Lower leg skin (tissue), 4 donors: ENCODE measurements around the gene SLC27A6. TPM values are rescaled to one million over a fixed set of nuclear protein-coding genes. Genes with fewer than 3 reads are reported as not detected.

Experiments
- DNase-seq, 2 donors: peaks; one replicate each; pipeline ENCODE4 v3.0.0-alpha.2; 2019; ENCODE audit warnings: low spot score in 2 of 2
- H3K4me3 ChIP-seq: fragments of 200-600 bp; sonication (generic); 2 replicates; pipeline ENCODE4 v1.5.1; 2017; ENCODE audit warnings: mild to moderate bottlenecking, low read depth; ENCODE audit not compliant: poor library complexity, severe bottlenecking
- POLR2A ChIP-seq, 2 donors: fragments of 450-650 bp; IDR thresholded peaks; one replicate each; pipeline ENCODE4 v1.6.1; 2016 to 2017; ENCODE audit warnings: antibody characterized with exemption in 2 of 2, mild to moderate bottlenecking in 1 of 2, moderate library complexity in 1 of 2
- WGBS, 2 donors: methylation state at CpG; one replicate each; pipeline ENCODE4 v1.1.5; 2018; 5-methylcytosine and 5-hydroxymethylcytosine counted together
- intact Hi-C: fragments of 100-400 bp; cut with DNase I; formaldehyde crosslinking; loops from one replicate; pipeline ENCODE4 v1.15.0; 2023; ENCODE audit warnings: low total_unique reads
- total RNA-seq, 4 donors: library from RNA; depleted of rRNA; stranded (reverse); fragments of >200 nt; gene quantifications; one replicate each; pipeline ENCODE4 v1.1.0, GENCODE V29; 2016
- TF ChIP-seq, protein P1 (sequence below), 3 donors: fragments of 450-650 bp; IDR thresholded peaks; one replicate each; pipeline ENCODE4 v1.5.1; 2016; ENCODE audit warnings: antibody characterized with exemption in 3 of 3, mild to moderate bottlenecking in 3 of 3, moderate library complexity in 2 of 3

The SLC27A6 gene
- total RNA-seq, 4 donors from 2014 or later = 0.38 to 2.5 (median 0.65) TPM

DNA sequence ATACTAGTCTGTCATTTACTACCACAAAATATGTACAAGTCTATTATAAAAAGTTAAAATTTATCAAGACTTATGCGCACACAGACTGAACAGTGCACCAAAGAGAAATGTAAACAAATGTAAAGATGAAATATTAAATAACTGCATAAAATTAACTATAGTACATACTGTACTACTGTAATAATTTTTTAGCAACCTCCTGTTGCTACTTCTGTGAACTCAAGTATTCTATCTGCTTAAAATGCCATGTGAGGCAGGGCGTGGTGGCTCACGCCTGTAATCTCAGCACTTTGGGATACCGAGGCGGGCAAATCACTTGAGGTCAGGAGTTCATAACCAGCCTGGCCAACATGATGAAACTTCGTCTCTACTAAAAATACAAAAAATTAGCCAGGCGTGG lies 115.5 kb downstream of the SLC27A6 start:
- TF ChIP-seq, protein P1, sequence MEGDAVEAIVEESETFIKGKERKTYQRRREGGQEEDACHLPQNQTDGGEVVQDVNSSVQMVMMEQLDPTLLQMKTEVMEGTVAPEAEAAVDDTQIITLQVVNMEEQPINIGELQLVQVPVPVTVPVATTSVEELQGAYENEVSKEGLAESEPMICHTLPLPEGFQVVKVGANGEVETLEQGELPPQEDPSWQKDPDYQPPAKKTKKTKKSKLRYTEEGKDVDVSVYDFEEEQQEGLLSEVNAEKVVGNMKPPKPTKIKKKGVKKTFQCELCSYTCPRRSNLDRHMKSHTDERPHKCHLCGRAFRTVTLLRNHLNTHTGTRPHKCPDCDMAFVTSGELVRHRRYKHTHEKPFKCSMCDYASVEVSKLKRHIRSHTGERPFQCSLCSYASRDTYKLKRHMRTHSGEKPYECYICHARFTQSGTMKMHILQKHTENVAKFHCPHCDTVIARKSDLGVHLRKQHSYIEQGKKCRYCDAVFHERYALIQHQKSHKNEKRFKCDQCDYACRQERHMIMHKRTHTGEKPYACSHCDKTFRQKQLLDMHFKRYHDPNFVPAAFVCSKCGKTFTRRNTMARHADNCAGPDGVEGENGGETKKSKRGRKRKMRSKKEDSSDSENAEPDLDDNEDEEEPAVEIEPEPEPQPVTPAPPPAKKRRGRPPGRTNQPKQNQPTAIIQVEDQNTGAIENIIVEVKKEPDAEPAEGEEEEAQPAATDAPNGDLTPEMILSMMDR (IDR thresholded peaks at IDR 0.05) = no peak
- no peak for TF ChIP-seq POLR2A (IDR thresholded peaks at IDR 0.05)
- DNase-seq = no peak
- H3K4me3 ChIP-seq = no peak overlapping the region
- 85 to 89% methylated on average over 7 of the region's 7 CpGs for WGBS, 2 donors
- intact Hi-C loops = no loop called here

DNA sequence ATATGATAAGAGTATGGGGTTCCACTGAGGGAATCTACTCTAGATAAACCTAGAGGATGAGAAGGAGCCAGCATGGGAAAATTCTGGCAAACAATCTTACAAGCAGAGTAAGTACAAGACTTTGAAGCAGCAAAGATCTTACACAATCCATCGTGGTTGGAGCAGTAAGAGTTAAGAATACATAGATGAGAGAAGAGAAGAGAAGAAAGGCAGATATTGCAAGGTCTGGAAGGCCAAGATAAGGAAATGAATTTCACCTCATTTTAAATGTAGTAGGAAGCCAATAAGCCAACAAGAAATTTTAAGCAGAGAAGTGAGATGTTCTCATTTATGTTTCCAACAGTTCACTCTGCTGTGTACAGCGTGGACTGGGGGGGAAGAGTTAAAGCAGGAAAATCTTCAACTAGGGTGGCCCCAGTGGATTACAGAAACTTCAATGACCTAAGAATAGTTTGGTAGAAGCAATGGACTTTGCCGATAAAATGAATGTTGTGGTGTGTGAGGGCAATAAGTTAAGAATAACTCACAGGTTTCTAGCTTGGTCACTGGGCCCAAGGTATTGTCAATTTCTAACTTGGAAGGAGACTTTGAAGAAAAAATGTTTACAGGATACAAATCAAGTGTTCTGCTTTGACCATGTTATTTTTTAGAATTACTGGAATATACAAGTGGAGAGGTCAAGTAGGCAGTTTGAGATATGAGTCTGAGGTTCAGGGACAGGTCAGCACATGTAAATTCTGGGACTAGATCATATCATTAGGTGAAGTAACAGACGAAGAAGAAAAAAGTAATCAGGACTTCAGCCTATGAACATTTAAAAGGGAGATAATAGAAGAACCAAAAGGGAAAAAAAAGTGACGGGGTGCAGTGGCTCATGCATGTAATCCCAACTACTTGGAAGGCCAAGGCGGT lies 117.2 kb downstream of the SLC27A6 start:
- 85% methylated on average over 6 of the region's 6 CpGs for WGBS, 2 donors
- intact Hi-C loops = no loop called here
- no peak overlapping the region for H3K4me3 ChIP-seq
- DNase-seq = no peak
- TF ChIP-seq, protein P1 (IDR thresholded peaks at IDR 0.05) = no peak

Other genes with a start within 250 kb of the SLC27A6 start
- gene ISOC1, start 129.3 kb downstream of the SLC27A6 start, total RNA-seq = 10 to 100 TPM; 37.7 to 67.2 (median 38.7) TPM